GM21360 (cell line): ENCODE results near the gene NUDT2.

Experiments used
- ATAC-seq: cut with Tn5 transposase; IDR thresholded peaks from one replicate; pipeline ENCODE4 v1.9.1; 2021; ENCODE audit warnings: mild to moderate bottlenecking, moderate library complexity; ENCODE audit not compliant: unreplicated experiment

NUDT2 gene

DNA sequence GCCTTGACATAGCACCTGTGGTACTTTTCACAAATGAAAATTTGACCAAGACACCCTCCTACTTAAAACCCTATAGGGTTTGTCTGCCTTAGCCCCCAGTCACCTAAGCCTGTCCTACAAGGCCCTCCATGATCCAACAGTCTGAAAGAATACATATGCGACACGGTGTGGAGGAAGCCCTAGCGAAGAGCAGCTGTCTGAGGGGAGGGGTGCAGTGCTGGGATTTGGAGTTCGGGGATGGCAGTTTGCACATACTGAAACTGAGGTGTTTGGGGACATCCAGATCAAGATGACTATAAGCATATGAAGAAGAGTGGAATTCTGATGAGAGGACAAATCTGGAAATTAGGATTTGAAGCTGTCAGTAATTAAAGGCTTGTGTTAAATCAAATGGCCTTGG lies 54.5 kb downstream of the NUDT2 start:
- ATAC-seq, result no peak

DNA sequence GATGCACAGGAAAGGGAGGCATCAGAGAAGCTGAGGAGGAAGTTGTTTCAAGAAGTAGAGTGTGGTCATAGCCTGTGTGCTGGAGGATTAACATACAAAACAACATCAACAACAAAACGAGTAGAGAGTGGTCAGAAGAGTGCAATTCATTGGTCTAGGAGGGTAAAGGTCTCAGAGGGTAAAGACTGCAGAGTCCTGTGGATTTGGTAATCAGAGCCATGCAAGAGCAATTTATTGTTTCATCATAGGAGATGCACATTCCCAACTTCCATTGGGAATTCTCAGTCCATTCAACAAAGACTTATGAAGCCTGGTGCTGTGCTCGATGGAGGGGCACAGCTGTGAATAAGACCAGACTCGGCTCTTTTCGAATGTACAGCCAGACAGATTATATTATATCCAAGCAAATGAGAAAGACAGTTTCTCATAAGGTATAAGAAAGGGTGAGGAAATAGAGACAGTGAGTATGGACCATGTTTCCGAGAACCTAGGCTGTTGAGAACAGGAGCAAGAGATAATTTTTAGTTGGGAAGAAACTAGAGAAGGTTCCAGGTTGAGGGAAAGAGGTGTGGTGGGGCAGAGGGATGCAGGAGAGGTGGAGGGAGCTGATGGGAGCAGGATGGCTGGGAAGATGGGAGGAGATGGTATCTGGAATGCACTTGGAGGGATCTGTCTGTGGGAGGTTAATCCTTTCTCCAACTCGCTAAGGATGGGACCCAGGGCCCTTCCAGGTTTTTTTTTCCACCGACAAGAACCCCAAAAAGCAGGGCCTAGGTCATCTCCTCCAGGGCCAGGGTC lies 55.2 kb downstream of the NUDT2 start:
- no peak for ATAC-seq

DNA sequence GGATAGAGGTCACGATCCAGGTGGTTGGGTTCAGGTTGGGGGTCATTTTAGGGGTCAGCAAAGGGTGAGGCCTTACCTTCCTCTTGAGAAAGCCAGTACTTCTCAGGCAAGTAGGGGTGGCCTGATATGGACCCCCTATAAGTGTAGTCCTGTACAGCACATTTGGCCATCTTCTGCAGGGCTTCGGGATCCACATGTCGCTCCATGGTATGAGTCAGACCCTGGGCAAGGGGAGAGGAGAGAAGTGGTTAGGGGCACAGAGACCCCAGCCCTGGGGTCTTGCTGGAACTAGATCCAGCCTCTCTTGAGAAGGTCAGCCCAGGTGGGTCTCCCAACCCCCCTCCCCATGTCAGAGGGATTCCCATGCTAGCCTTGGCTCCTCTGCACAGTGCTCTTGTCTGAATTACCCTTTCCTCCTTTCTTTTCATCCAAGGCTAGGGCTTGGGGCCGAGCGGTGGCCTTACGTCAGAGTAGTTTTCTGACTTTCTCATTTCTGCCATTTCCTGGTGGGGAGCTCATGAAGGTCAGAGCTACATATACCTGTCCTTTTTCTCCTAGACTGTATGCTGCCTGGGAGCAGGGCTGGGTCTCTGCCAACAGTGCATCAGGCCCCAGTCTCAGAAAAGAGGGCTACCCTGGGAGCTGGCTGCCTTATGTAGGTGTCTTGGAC lies 56.3 kb downstream of the NUDT2 start:
- no peak for ATAC-seq

DNA sequence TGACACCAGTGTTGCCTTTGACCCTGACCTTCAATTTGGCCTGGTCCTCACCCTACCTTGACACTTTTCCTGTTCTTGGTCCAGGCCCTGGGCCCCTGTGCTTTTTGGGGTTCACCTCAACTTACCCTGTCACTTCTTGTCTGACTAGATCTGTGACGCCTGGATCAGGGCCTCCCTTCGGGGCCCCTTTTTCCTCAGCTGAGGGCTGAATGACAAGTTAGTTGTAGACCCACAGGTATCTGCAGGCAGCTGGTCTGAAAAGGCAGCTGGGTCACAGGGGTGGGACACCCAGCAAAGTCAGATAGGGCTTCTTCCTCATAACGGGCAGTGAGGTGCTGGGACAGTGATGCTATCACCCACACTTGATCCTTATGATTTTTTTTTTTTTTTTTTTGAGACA lies 57.3 kb downstream of the NUDT2 start:
- no peak for ATAC-seq

DNA sequence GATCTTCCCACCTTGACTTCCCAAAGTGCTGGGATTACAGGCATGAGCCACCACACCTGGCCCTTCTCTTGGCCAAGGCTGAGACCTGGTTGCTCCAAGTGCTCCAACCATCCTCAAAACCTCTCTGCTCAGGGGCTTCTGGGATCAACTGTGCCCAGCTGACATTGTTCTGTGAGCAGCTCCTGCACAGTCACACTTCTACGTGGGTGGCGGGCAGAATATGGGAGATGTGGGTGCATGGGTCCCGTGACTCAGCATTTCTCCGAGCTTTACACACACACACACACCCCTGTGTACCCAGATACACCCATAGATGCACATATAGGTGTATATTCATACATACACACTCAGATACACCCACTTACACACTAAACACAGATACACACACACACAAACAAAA lies 57.9 kb downstream of the NUDT2 start:
- ATAC-seq, result no peak

DNA sequence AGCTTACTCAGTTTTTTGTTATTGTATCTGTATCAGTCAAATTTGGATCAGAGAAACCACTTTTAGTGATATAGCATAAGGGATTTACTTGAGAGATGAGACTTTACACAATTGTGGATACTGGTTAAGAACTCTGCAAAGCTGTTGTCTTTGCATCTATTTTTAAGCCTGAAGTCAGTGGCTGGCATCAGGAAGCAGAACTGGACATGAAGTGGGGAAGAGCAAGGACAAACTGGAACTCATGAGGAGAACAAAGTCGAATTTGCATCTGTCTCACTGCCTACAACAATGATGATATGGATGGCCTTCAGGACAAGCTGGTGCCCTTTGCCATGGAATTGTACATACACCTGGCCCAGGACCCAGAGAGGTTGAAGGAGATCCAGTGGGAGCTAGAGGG lies 63.1 kb downstream of the NUDT2 start:
- ATAC-seq, result no peak
